Brain microvascular endothelial cell (primary cell): ENCODE results near the gene DDX10.
A peak's percentile ranks its signal among the peaks of the same experiment; 100 is the strongest.

Experiments
- DNase-seq: peaks from one replicate; pipeline ENCODE4 v3.0.0-alpha.2; 2020
- H3K27ac ChIP-seq: fragments of 250-450 bp; sonication (Bioruptor Pico); 2 replicates; pipeline ENCODE4 v1.5.1; 2020; ENCODE audit warnings: mild to moderate bottlenecking, moderate library complexity
- H3K27me3 ChIP-seq: fragments of 250-450 bp; sonication (Bioruptor Pico); replicated peaks from 2 replicates; pipeline ENCODE4 v1.5.1; 2020; ENCODE audit warnings: mild to moderate bottlenecking
- H3K36me3 ChIP-seq: fragments of 250-450 bp; sonication (Bioruptor Pico); replicated peaks from 2 replicates; pipeline ENCODE4 v1.5.1; 2020; ENCODE audit warnings: mild to moderate bottlenecking
- H3K4me3 ChIP-seq: 2 replicates; pipeline ENCODE4 v1.5.1; 2011; ENCODE audit warnings: low read depth, mild to moderate bottlenecking, control low read depth, low read length, moderate library complexity
- CTCF ChIP-seq: IDR thresholded peaks from 2 replicates; pipeline ENCODE4 v1.5.1; 2011; ENCODE audit warnings: low read depth, mild to moderate bottlenecking, moderate library complexity, low read length, control low read depth, inconsistent platforms; ENCODE audit errors: missing control alignments
- in situ Hi-C: cut with HindIII; loops from 2 replicates; pipeline ENCODE4 v1.10.0; 2017; ENCODE audit warnings: low sequenced_read_pairs, low pct_ligation_motif_present

The DDX10 gene

GRCh38 chr11:108931168-108931567 lies 266.3 kb downstream of the DDX10 start:
- Histone ChIP-seq H3K4me3 (peak overlapping the region; percentile 41), H3K36me3 (no peaks in the 10 kb centered on the region), H3K27me3 (no peaks in the 10 kb centered on the region), H3K27ac (peak overlapping the region; percentile 80)
- no peak for TF ChIP-seq CTCF
- in situ Hi-C loops: no loop called here
- DNase-seq: no peak

GRCh38 chr11:108933630-108934029 lies 268.8 kb downstream of the DDX10 start:
- Histone ChIP-seq H3K36me3 (no peaks in the 10 kb centered on the region), H3K27me3 (no peaks in the 10 kb centered on the region), H3K4me3 (no peak overlapping the region), H3K27ac (peak overlapping the region; percentile 49)
- TF ChIP-seq CTCF: no peak
- in situ Hi-C loops: no loop called here
- DNase-seq: peak; percentile 68

- Histone ChIP-seq H3K27me3 (no peaks in the 10 kb centered on the region), H3K27ac (no peak overlapping the region), H3K36me3 (no peaks in the 10 kb centered on the region), H3K4me3 (no peak overlapping the region)
- no peak for DNase-seq
- TF ChIP-seq CTCF: no peak
- in situ Hi-C loops: no loop called here
Measured at GRCh38 chr11:108934289-108934688, 269.4 kb downstream of the DDX10 start.

GRCh38 chr11:108934696-108935095 lies 269.8 kb downstream of the DDX10 start:
- in situ Hi-C loops: no loop called here
- no peak for DNase-seq
- Histone ChIP-seq H3K27ac (no peak overlapping the region), H3K4me3 (no peak overlapping the region), H3K27me3 (no peaks in the 10 kb centered on the region), H3K36me3 (peaks cover under 1% of the 10 kb centered on the region)
- no peak for TF ChIP-seq CTCF

GRCh38 chr11:108937746-108938145 lies 272.9 kb downstream of the DDX10 start:
- in situ Hi-C loops: no loop called here
- Histone ChIP-seq H3K27me3 (no peaks in the 10 kb centered on the region), H3K36me3 (peaks cover 20% of the 10 kb centered on the region), H3K4me3 (no peak overlapping the region), H3K27ac (no peak overlapping the region)
- TF ChIP-seq CTCF: no peak
- DNase-seq: no peak

GRCh38 chr11:108938604-108939003 lies 273.7 kb downstream of the DDX10 start:
- Histone ChIP-seq H3K27ac (no peak overlapping the region), H3K27me3 (no peaks in the 10 kb centered on the region), H3K36me3 (peaks cover 20% of the 10 kb centered on the region), H3K4me3 (no peak overlapping the region)
- no peak for DNase-seq
- in situ Hi-C loops: no loop called here
- no peak for TF ChIP-seq CTCF
